Bone marrow (tissue), 2 donors: ENCODE measurements around the gene CTRL.
"Not testable (repeated sequence)": the region's sequence is repeated elsewhere in the genome, so short reads cannot be mapped to it uniquely, and the experiment has no call there.

Experiments
- DNase-seq, 2 donors: peaks; one replicate each; lab custom pipeline; 2025; lab: John Stamatoyannopoulos, UW

The CTRL gene

GRCh38 chr16:67941469-67942199 lies 10.0 kb upstream of the CTRL start:
- DNase-seq = no peak

DNA sequence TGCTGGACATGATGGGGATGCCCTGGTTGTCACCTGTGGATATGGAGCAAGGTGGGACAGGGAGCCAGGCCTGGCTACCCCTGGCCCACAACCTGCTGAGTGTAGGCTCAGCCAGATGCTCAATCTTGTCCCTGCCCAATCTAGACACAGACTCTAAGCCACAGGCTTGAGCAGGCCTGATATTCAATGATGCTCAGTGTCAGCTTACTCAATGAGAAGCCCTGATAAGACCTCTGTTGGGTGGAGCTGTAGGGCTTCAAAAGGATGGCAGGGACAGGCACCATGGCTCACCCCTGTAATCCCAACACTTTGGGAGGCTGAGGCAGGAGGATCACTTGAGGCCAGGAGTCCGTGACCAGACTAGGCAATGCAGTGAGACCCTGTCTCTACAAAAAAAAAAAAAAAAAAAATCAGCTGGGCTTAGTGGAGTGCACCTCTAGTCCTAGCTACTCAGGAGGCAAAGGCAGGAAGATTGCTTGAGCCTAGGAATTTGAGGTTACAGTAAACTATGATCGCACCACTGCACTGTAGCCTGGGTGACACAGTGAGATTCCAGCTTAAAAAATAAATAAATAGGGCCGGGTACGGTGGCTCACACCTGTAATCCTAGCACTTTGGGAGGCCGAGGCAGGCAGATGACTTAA lies 8.9 kb upstream of the CTRL start:
- no peak for DNase-seq

- no peak for DNase-seq
Measured at GRCh38 chr16:67939507-67940445, 8.1 kb upstream of the CTRL start.

DNA sequence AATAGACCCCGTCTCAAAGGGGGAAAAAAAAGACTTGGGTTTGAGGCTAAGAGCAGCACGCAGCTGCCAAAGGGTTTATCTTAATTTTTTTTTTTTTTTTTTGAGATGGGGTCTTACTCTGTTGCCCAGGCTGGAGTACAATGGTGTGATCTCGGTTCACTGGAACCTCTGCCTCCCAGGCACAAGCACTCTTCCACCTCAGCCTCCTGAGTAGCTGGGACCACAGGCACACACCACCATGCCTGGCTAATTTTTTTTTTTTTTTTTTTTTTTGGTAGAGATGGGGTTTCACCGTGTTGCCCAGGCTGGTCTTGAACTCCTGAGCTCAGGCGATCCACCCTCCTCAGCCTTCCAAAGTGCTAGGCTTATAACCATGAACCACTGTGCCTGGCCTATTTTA lies 6.1 kb upstream of the CTRL start:
- DNase-seq = not testable (repeated sequence)

GRCh38 chr16:67936880-67937605 lies 5.4 kb upstream of the CTRL start:
- DNase-seq = peak in 1 of 2 donors; percentile 98

GRCh38 chr16:67936124-67936879 lies 4.6 kb upstream of the CTRL start, which contains the start of gene PSMB10:
TSS of gene PSMB10 (minus strand) at chr16:67936850. CDS start at chr16:67936749, 101 bp downstream.
- DNase-seq = peak in 1 of 2 donors; percentile 58

DNA sequence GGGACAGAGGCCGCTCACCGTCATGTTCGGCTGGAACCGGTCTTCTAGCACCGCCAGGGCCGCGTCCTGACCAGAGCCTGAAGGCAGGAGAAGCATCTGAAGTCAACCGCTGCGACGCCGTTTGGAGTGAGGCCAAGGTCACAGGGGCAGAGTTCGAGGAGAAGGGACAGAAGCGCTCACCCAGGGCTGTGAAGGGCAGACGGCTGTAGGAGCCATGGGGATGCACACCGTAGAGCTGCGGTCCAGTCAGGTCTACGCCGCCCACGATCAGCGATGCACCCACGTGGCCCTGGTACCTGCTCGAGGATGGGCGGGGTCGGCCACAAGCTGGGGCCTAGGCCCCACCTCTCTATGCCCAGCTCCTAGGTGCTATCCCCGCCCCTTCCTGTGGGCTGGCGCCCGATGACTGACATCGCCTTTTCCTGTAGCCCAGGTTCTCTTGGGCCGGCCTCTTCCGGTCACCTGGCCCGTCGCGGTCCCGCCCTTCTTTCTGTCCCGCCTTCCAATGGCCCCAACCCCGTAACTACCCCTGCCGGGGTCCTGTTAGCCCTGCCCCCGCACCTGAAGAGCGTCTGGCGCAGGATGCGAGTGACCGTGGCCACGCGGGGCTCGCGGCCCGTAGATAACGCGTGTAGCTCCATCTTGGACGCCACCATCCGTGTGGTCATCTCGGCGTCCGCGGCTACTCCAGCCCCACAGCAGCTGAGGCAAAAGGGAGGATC lies 3.9 kb upstream of the CTRL start:
- DNase-seq = peak; percentile 41 to 76

DNA sequence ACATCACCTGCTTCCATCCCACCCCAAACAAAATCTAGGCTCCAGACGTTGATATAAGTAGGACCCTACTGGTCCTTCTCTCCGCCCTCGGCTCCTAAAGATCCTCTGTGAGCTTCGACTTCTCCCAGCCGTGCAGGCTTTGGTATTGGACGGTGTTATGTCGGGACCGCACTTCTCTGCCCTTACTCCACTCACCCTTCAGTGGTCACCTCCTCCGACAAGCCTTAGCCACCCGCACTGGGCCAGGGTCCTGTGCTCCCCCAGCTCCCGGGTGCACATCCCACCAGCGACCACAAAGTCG lies 3.4 kb upstream of the CTRL start:
- DNase-seq = no peak

- no peak for DNase-seq
Measured at GRCh38 chr16:67934306-67935100, 2.8 kb upstream of the CTRL start.

DNA sequence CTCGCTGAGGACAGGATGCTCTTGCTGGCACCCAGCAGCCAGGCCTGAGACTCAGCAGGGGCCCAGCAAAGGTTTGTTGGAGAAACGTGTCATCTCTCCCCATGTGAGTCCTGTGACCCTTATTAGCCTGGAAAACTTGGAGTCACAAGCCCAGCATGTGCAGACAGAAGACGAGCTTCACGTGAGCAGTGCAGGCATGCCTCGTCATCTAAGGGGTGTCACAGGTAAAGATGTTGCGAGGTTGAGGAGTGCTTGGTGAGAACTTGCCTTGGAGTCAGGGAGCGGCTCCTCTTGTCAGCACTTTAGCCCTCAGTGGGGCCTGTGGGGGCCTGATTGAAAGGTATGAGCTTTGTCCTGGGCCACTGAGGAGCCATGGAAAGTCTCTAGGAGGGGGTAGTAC lies 2.1 kb upstream of the CTRL start:
- DNase-seq = no peak

DNA sequence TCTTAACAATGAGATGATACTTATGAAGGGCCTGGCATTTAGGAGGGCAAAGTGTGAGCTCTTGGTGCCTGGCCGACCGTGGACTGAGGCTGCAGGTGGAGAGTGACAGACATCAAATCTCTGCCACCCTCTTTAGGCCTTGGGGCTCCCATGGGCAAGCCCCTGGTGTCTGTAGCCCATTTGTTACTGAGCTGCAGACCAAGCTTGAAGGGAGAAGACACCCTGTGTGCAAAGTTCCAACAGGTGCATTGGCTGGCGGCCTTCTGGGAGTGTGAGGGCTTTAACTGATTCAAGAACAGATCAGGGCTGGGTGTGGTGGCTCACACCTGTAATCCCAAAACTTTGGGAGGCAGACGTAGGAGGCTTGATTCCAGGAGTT lies 789 bp upstream of the CTRL start:
- no peak for DNase-seq

GRCh38 chr16:67930678-67931211 lies 917 bp downstream of the CTRL start:
- DNase-seq = no peak

DNA sequence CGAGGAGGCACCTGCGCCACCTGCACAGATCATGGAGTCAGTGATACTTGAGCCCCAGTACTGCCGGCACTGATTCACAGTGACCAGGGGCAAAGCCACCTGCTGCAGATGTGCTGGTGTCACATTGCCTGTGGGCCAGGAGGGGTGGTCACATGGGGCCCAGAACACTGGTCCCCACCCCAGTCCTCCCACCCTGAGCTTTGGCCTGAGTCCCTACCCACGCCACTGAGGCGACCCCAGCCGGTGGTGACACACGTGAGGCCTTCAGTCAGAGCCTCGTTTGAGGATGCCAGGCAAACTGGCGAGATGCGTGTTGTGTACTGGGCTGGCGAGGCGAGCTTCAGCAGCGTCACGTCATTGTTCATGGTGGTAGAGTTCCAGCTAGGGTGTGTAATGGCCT lies 1.5 kb downstream of the CTRL start:
- DNase-seq = no peak

GRCh38 chr16:67928561-67929364 lies 2.9 kb downstream of the CTRL start:
- DNase-seq = peak; percentile 14 to 44

DNA sequence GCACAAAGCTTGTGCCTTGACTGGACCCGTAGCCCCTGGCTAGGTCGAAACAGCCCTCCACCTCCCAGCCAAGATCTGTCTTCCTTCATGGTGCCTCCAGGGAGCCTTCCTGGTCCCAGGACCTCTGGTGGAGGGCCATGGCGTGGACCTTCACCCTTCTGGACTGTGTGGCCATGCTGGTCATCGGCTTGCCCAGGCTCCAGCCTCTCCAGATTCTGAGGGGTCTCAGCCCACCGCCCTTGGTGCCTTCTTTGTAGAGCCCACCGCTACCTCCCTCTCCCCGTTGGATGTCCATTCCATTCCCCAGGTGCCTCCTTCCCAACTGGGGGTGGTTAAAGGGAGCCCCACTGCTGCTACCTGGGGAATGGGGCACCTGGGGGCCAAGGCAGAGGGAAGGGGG lies 3.5 kb downstream of the CTRL start:
- no peak for DNase-seq

DNA sequence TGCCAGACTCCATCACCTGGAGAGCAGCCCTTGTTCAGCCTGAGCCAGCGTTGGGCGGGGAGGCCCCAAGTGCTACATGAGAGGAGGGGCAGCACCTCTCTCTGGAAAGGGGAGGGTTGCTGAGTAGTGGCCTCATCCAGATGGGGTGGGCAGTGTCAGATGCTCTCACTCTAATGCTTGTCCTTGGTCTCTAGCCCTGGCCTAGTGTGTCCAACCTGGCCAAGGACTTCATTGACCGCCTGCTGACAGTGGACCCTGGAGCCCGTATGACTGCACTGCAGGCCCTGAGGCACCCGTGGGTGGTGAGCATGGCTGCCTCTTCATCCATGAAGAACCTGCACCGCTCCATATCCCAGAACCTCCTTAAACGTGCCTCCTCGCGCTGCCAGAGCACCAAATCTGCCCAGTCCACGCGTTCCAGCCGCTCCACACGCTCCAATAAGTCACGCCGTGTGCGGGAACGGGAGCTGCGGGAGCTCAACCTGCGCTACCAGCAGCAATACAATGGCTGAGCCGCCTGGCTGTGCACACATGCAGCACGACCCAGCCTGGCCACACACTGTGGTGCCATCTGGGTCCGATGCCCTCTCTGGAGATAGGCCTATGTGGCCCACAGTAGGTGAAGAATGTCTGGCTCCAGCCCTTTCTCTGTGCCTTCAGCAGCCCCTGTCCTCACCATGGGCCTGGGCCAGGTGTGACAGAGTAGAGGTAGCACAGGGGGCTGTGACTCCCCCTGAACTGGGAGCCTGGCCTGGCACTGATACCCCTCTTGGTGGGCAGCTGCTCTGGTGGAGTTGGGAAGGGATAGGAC lies 4.3 kb downstream of the CTRL start:
- no peak for DNase-seq

GRCh38 chr16:67926181-67926750 lies 5.4 kb downstream of the CTRL start:
- no peak for DNase-seq
